SK-N-SH treated with all-trans-retinoic acid at 6 μM for 48 hours (cell line): ENCODE results near the gene LDLRAD2.

ENCODE experiments used
- ATAC-seq: fragments of 200-7000 bp; cut with Tn5 transposase; 3 replicates; pipeline ENCODE4 v1.9.1; 2020; ENCODE audit warnings: mild to moderate bottlenecking, moderate library complexity
- ARNTL ChIP-seq: fragments of 450-650 bp; formaldehyde crosslinking; IDR thresholded peaks from 2 replicates; pipeline ENCODE4 v1.5.0; 2020; ENCODE audit warnings: low read depth, mild to moderate bottlenecking, moderate library complexity, borderline replicate concordance
- BACH2 ChIP-seq: fragments of 250-450 bp; sonication (Bioruptor Pico); IDR thresholded peaks from 2 replicates; pipeline ENCODE4 v1.9.0; 2021; ENCODE audit warnings: mild to moderate bottlenecking, borderline replicate concordance
- PPARA ChIP-seq: fragments of 250-450 bp; sonication (Bioruptor Pico); IDR thresholded peaks from 2 replicates; pipeline ENCODE4 v1.5.0; 2020; ENCODE audit warnings: mild to moderate bottlenecking, borderline replicate concordance
- RARB ChIP-seq: fragments of 250-450 bp; sonication (Bioruptor Pico); IDR thresholded peaks from 2 replicates; pipeline ENCODE4 v1.8.0; 2021; ENCODE audit warnings: mild to moderate bottlenecking, moderate library complexity
- ZFP3 ChIP-seq: fragments of 250-450 bp; sonication (Bioruptor Pico); IDR thresholded peaks from 2 replicates; pipeline ENCODE4 v1.5.0; 2020; ENCODE audit warnings: mild to moderate bottlenecking, moderate library complexity
- ZNF565 ChIP-seq: fragments of 450-650 bp; formaldehyde crosslinking; conservative IDR thresholded peaks from 2 replicates; pipeline ENCODE4 v1.5.0; 2020; ENCODE audit warnings: low read depth, mild to moderate bottlenecking, moderate library complexity
- ZNF70 ChIP-seq: fragments of 450-650 bp; formaldehyde crosslinking; IDR thresholded peaks from 2 replicates; pipeline ENCODE4 v1.5.0; 2020; ENCODE audit warnings: mild to moderate bottlenecking, moderate library complexity
- TF ChIP-seq, protein P1 (sequence below): fragments of 250-450 bp; sonication (Bioruptor Pico); IDR thresholded peaks from 2 replicates; pipeline ENCODE4 v1.8.0; 2020; ENCODE audit warnings: mild to moderate bottlenecking, moderate library complexity, borderline replicate concordance
- TF ChIP-seq, protein P2 (sequence below): fragments of 250-450 bp; sonication (Bioruptor Pico); IDR thresholded peaks from 2 replicates; pipeline ENCODE4 v1.5.1; 2021; ENCODE audit warnings: mild to moderate bottlenecking, moderate library complexity
- TF ChIP-seq, protein P3 (sequence below): fragments of 250-450 bp; sonication (Bioruptor Pico); IDR thresholded peaks from 2 replicates; pipeline ENCODE4 v1.5.0; 2020; ENCODE audit warnings: mild to moderate bottlenecking, moderate library complexity
- TF ChIP-seq, protein P4 (sequence below): fragments of 250-450 bp; sonication (Bioruptor Pico); IDR thresholded peaks from 2 replicates; pipeline ENCODE4 v1.5.1; 2020; ENCODE audit warnings: low read depth, mild to moderate bottlenecking, moderate library complexity

LDLRAD2 gene

DNA sequence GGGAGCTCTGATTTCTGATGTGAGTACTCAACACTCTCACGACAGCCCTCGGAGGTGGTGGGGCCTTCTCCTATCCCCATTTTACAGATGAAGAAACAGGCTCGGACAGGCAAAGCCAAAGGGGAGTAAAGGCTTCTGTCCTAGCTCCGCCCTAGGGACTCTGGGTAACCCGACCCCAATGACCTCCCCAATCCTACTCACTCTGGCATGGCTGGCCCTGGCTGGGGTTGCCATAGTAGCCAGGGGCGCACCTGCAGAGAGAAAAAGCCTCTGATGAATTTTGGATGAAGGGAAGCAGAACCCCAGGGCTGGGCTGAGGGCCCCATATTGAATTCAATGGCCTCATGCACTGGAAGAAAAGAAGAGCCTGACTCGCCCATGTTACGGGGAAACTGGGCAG lies 61.1 kb downstream of the LDLRAD2 start (continued):
- TF ChIP-seq, protein P1, sequence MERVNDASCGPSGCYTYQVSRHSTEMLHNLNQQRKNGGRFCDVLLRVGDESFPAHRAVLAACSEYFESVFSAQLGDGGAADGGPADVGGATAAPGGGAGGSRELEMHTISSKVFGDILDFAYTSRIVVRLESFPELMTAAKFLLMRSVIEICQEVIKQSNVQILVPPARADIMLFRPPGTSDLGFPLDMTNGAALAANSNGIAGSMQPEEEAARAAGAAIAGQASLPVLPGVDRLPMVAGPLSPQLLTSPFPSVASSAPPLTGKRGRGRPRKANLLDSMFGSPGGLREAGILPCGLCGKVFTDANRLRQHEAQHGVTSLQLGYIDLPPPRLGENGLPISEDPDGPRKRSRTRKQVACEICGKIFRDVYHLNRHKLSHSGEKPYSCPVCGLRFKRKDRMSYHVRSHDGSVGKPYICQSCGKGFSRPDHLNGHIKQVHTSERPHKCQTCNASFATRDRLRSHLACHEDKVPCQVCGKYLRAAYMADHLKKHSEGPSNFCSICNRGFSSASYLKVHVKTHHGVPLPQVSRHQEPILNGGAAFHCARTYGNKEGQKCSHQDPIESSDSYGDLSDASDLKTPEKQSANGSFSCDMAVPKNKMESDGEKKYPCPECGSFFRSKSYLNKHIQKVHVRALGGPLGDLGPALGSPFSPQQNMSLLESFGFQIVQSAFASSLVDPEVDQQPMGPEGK, result no peak

GRCh38 chr1:21873761-21874160 lies 61.7 kb downstream of the LDLRAD2 start:
- ATAC-seq, result no peak
- TF ChIP-seq RARB (CRISPR knock-in tag) (no peak), BACH2 (no peak), ZFP3 (CRISPR knock-in tag) (no peak)
- TF ChIP-seq, protein P1, result no peak
- TF ChIP-seq, protein P2, sequence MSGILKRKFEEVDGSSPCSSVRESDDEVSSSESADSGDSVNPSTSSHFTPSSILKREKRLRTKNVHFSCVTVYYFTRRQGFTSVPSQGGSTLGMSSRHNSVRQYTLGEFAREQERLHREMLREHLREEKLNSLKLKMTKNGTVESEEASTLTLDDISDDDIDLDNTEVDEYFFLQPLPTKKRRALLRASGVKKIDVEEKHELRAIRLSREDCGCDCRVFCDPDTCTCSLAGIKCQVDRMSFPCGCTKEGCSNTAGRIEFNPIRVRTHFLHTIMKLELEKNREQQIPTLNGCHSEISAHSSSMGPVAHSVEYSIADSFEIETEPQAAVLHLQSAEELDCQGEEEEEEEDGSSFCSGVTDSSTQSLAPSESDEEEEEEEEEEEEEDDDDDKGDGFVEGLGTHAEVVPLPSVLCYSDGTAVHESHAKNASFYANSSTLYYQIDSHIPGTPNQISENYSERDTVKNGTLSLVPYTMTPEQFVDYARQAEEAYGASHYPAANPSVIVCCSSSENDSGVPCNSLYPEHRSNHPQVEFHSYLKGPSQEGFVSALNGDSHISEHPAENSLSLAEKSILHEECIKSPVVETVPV, result no peak
- TF ChIP-seq, protein P3, sequence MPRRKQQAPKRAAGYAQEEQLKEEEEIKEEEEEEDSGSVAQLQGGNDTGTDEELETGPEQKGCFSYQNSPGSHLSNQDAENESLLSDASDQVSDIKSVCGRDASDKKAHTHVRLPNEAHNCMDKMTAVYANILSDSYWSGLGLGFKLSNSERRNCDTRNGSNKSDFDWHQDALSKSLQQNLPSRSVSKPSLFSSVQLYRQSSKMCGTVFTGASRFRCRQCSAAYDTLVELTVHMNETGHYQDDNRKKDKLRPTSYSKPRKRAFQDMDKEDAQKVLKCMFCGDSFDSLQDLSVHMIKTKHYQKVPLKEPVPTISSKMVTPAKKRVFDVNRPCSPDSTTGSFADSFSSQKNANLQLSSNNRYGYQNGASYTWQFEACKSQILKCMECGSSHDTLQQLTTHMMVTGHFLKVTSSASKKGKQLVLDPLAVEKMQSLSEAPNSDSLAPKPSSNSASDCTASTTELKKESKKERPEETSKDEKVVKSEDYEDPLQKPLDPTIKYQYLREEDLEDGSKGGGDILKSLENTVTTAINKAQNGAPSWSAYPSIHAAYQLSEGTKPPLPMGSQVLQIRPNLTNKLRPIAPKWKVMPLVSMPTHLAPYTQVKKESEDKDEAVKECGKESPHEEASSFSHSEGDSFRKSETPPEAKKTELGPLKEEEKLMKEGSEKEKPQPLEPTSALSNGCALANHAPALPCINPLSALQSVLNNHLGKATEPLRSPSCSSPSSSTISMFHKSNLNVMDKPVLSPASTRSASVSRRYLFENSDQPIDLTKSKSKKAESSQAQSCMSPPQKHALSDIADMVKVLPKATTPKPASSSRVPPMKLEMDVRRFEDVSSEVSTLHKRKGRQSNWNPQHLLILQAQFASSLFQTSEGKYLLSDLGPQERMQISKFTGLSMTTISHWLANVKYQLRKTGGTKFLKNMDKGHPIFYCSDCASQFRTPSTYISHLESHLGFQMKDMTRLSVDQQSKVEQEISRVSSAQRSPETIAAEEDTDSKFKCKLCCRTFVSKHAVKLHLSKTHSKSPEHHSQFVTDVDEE (CRISPR knock-in tag), result no peak

DNA sequence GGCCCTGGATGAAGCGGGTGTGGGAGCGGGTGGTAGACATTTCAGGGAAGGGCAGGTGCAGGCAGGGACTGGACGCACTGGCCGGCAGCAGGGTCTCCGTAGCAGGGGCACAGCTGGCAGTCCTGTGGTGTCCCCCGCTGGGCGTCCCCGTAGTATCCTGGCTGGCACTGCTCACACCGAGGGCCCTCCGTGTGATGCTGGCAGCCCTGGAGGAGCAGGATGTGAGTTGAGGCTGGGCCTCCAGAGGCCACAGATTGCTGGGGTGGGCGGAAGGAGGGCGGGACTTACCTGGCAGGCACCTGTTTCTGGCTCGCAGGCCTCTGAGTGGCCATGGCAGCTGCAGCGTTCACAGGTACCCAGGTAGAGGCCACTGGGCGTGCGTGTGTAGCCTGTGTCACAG lies 62.3 kb downstream of the LDLRAD2 start:
- TF ChIP-seq, protein P2, result no peak
- TF ChIP-seq, protein P4, sequence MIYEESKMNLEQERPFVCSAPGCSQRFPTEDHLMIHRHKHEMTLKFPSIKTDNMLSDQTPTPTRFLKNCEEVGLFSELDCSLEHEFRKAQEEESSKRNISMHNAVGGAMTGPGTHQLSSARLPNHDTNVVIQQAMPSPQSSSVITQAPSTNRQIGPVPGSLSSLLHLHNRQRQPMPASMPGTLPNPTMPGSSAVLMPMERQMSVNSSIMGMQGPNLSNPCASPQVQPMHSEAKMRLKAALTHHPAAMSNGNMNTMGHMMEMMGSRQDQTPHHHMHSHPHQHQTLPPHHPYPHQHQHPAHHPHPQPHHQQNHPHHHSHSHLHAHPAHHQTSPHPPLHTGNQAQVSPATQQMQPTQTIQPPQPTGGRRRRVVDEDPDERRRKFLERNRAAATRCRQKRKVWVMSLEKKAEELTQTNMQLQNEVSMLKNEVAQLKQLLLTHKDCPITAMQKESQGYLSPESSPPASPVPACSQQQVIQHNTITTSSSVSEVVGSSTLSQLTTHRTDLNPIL (CRISPR knock-in tag), result no peak
- TF ChIP-seq ZNF565 (no peak), ZNF70 (CRISPR knock-in tag) (no peak), ARNTL (CRISPR knock-in tag) (no peak), PPARA (CRISPR knock-in tag) (no peak), BACH2 (no peak)
- TF ChIP-seq, protein P1, result no peak
- ATAC-seq, result no peak
